Umbilical cord (tissue), 2 donors: ENCODE measurements around the gene BSN. TPM values are rescaled to one million over a fixed set of nuclear protein-coding genes. Genes with fewer than 3 reads are reported as not detected.
"Not testable (repeated sequence)": the region's sequence is repeated elsewhere in the genome, so short reads cannot be mapped to it uniquely, and the experiment has no call there.

Experiments
- DNase-seq: peaks from one replicate; pipeline ENCODE4 v3.0.0-alpha.2; 2015; ENCODE audit warnings: low spot score
- total RNA-seq: library from RNA; depleted of rRNA; stranded (reverse); fragments of >200 nt; gene quantifications from one replicate; pipeline ENCODE4 v1.2.3, GENCODE V29; 2014; ENCODE audit warnings: low replicate concordance; ENCODE audit not compliant: insufficient read depth

Gene BSN
- total RNA-seq, 1 donor from 2014 or later, result 0.96 TPM

- not testable (repeated sequence) for DNase-seq
Measured at GRCh38 chr3:49690856-49691255, 136.6 kb downstream of the BSN start.

GRCh38 chr3:49691481-49691880 lies 137.2 kb downstream of the BSN start:
- not testable (repeated sequence) for DNase-seq

GRCh38 chr3:49694409-49695070 lies 140.3 kb downstream of the BSN start:
- not testable (repeated sequence) for DNase-seq

- not testable (repeated sequence) for DNase-seq
Measured at GRCh38 chr3:49695350-49696015, 141.2 kb downstream of the BSN start.

- DNase-seq, result no peak
Measured at GRCh38 chr3:49699281-49699979, 145.2 kb downstream of the BSN start.

GRCh38 chr3:49700014-49700413 lies 145.7 kb downstream of the BSN start:
- DNase-seq, result no peak

- no peak for DNase-seq
Measured at GRCh38 chr3:49700453-49701128, 146.3 kb downstream of the BSN start.

GRCh38 chr3:49701388-49702077 lies 147.3 kb downstream of the BSN start:
- DNase-seq, result no peak

GRCh38 chr3:49702672-49703071 lies 148.4 kb downstream of the BSN start:
- no peak for DNase-seq

- peak; percentile 56 for DNase-seq
Measured at GRCh38 chr3:49703443-49703927, 149.2 kb downstream of the BSN start.

GRCh38 chr3:49703956-49704355 lies 149.7 kb downstream of the BSN start:
- no peak for DNase-seq

- no peak for DNase-seq
Measured at GRCh38 chr3:49704629-49705028, 150.4 kb downstream of the BSN start.

- DNase-seq, result no peak
Measured at GRCh38 chr3:49705390-49705960, 151.2 kb downstream of the BSN start.

- DNase-seq, result no peak
Measured at GRCh38 chr3:49706456-49707112, 152.3 kb downstream of the BSN start.

GRCh38 chr3:49707113-49707480 lies 152.8 kb downstream of the BSN start:
- no peak for DNase-seq

GRCh38 chr3:49709852-49710251 lies 155.6 kb downstream of the BSN start:
- no peak for DNase-seq

- DNase-seq, result no peak
Measured at GRCh38 chr3:49711489-49711888, 157.2 kb downstream of the BSN start.

GRCh38 chr3:49712166-49712565 lies 157.9 kb downstream of the BSN start:
- DNase-seq, result no peak

- DNase-seq, result no peak
Measured at GRCh38 chr3:49712631-49713317, 158.5 kb downstream of the BSN start.
